SK-N-SH (cell line): ENCODE measurements around the gene AIFM3. TPM values are rescaled to one million over a fixed set of nuclear protein-coding genes. Genes with fewer than 3 reads are reported as not detected.

Experiments used
- CTCF ChIA-PET: fragments of 300-600, 350-600 bp; formaldehyde crosslinking; extraction: SDS; loops from one replicate; lab custom pipeline; 2021; lab: Yijun Ruan, JAX
- POLR2A ChIA-PET: fragments of 350-600 bp; sonication (Branson Sonifier 250); formaldehyde crosslinking; extraction: SDS; loops from one replicate; lab custom pipeline; 2020; ENCODE audit warnings: antibody characterized with exemption, inconsistent platforms; lab: Yijun Ruan, JAX
- DNase-seq: peaks from one replicate; pipeline ENCODE4 v3.0.0; 2012
- H2AFZ ChIP-seq: fragments of 200-600 bp; sonication (generic); 2 replicates; pipeline ENCODE4 v1.8.1; 2016; ENCODE audit warnings: antibody characterized with exemption, mild to moderate bottlenecking, low read depth
- H3F3A ChIP-seq: fragments of 200-600 bp; sonication (generic); replicated peaks from 2 replicates; pipeline ENCODE3; 2016; ENCODE audit warnings: antibody characterized with exemption, mild to moderate bottlenecking; ENCODE audit not compliant: insufficient read depth
- H3K27ac ChIP-seq, 2 experiments: fragments of 200-500 bp in 1 of 2; fragments of 200-600 bp in 1 of 2; sonication (Bioruptor generic) in 1 of 2; sonication (generic), shearing (Covaris generic) in 1 of 2; 2 replicates each; pipeline versions ENCODE4 v1.5.1 to v1.6.1; 2014 to 2016; ENCODE audit warnings: low read depth in 2 of 2, inconsistent platforms in 1 of 2, low read length in 1 of 2, mild to moderate bottlenecking in 1 of 2, mixed read lengths in 1 of 2
- H3K27me3 ChIP-seq: fragments of 200-600 bp; sonication (generic), shearing (Covaris generic); 2 replicates; pipeline ENCODE4 v1.6.1; 2016; ENCODE audit warnings: mixed run types; ENCODE audit not compliant: insufficient read depth
- H3K36me3 ChIP-seq, 2 experiments: fragments of 200-500 bp in 1 of 2; fragments of 200-600 bp in 1 of 2; sonication (Bioruptor generic) in 1 of 2; sonication (generic) in 1 of 2; replicated peaks in 1 of 2; 2 replicates each; pipeline versions ENCODE3 to v1.5.1; 2014 to 2016; ENCODE audit warnings: low read length in 1 of 2, mild to moderate bottlenecking in 1 of 2; ENCODE audit not compliant: insufficient read depth in 2 of 2, control insufficient read depth in 1 of 2
- H3K4me1 ChIP-seq, 2 experiments: fragments of 200-500 bp in 1 of 2; fragments of 200-600 bp in 1 of 2; sonication (Bioruptor generic) in 1 of 2; sonication (generic), shearing (Covaris generic) in 1 of 2; 2 replicates each; pipeline versions ENCODE4 v1.5.1 to v1.6.1; 2014 to 2016; ENCODE audit warnings: low read depth in 1 of 2, low read length in 1 of 2, mixed run types in 1 of 2; ENCODE audit not compliant: insufficient read depth in 2 of 2, control insufficient read depth in 1 of 2
- H3K4me2 ChIP-seq: fragments of 200-600 bp; sonication (generic), shearing (Covaris generic); 2 replicates; pipeline ENCODE4 v1.6.1; 2017; ENCODE audit warnings: mixed run types
- H3K4me3 ChIP-seq, 2 experiments: fragments of 200-500 bp in 1 of 2; fragments of 200-600 bp in 1 of 2; sonication (Bioruptor generic) in 1 of 2; sonication (generic), shearing (Covaris generic) in 1 of 2; 2 replicates each; pipeline versions ENCODE4 v1.5.1 to v1.8.1; 2014 to 2016; ENCODE audit warnings: low read depth in 2 of 2, inconsistent platforms in 1 of 2, low read length in 1 of 2, mild to moderate bottlenecking in 1 of 2, mixed read lengths in 1 of 2, moderate library complexity in 1 of 2
- H3K79me2 ChIP-seq: fragments of 200-600 bp; sonication (generic); 2 replicates; pipeline ENCODE4 v1.8.1; 2017; ENCODE audit warnings: mild to moderate bottlenecking; ENCODE audit not compliant: insufficient read depth
- H3K9ac ChIP-seq: fragments of 200-600 bp; sonication (generic); 2 replicates; pipeline ENCODE4 v1.6.1; 2017; ENCODE audit warnings: mixed run types
- H3K9me2 ChIP-seq: fragments of 200-600 bp; sonication (generic); 2 replicates; pipeline ENCODE4 v1.6.1; 2017; ENCODE audit warnings: mixed run types
- H3K9me3 ChIP-seq: fragments of 200-600 bp; sonication (generic); 2 replicates; pipeline ENCODE4 v1.6.1; 2017; ENCODE audit warnings: mixed run types, mild to moderate bottlenecking, moderate library complexity
- H4K20me1 ChIP-seq: fragments of 200-600 bp; sonication (generic); 2 replicates; pipeline ENCODE4 v1.6.1; 2017; ENCODE audit warnings: mild to moderate bottlenecking, mixed run types; ENCODE audit not compliant: insufficient read depth
- CHD2 ChIP-seq: fragments of 150-350 bp; IDR thresholded peaks from 2 replicates; pipeline ENCODE4 v1.6.1; 2018; ENCODE audit warnings: low read length; ENCODE audit not compliant: partially characterized antibody
- EZH2phosphoT487 ChIP-seq: fragments of 200-600 bp; sonication (generic); IDR thresholded peaks from 2 replicates; pipeline ENCODE4 v1.6.1; 2017; ENCODE audit warnings: low read depth, mixed run types, mild to moderate bottlenecking, antibody characterized with exemption, moderate library complexity, borderline replicate concordance
- FOSL2 ChIP-seq: IDR thresholded peaks from 2 replicates; pipeline ENCODE4 v1.4.0; 2012; ENCODE audit warnings: low read depth, mild to moderate bottlenecking, moderate library complexity, borderline replicate concordance
- FOXJ3 ChIP-seq: sonication (generic); formaldehyde crosslinking; IDR thresholded peaks from 2 replicates; pipeline ENCODE4 v1.5.1; 2020; ENCODE audit warnings: mild to moderate bottlenecking, missing genetic modification reagents
- GATA2 ChIP-seq: sonication (generic); formaldehyde crosslinking; IDR thresholded peaks from 2 replicates; pipeline ENCODE4 v1.5.0; 2020; ENCODE audit warnings: mild to moderate bottlenecking, missing genetic modification reagents
- JUND ChIP-seq: IDR thresholded peaks from 2 replicates; pipeline ENCODE4 v1.4.0; 2012
- NFIC ChIP-seq: IDR thresholded peaks from 2 replicates; pipeline ENCODE4 v1.4.0; 2012; ENCODE audit warnings: borderline replicate concordance
- NRF1 ChIP-seq: IDR thresholded peaks from 2 replicates; pipeline ENCODE4 v1.6.1; 2012; ENCODE audit warnings: low read depth, mild to moderate bottlenecking, low read length
- RCOR1 ChIP-seq: fragments of 150-350 bp; IDR thresholded peaks from 2 replicates; pipeline ENCODE4 v1.6.1; 2017; ENCODE audit warnings: antibody characterized with exemption, low read length
- RFX5 ChIP-seq: IDR thresholded peaks from 2 replicates; pipeline ENCODE4 v1.6.1; 2012; ENCODE audit warnings: mild to moderate bottlenecking, improper control_type of control experiment, low read length
- RXRA ChIP-seq: IDR thresholded peaks from 2 replicates; pipeline ENCODE4 v1.4.0; 2012; ENCODE audit warnings: low read depth, mild to moderate bottlenecking, borderline replicate concordance
- SMC3 ChIP-seq: IDR thresholded peaks from 2 replicates; pipeline ENCODE4 v1.6.1; 2012; ENCODE audit warnings: low read depth, low read length, improper control_type of control experiment
- TAF1 ChIP-seq: IDR thresholded peaks from 2 replicates; pipeline ENCODE4 v1.6.1; 2012; ENCODE audit warnings: low read depth, mild to moderate bottlenecking, low read length, moderate library complexity, borderline replicate concordance
- TCF12 ChIP-seq: IDR thresholded peaks from 2 replicates; pipeline ENCODE4 v1.4.0; 2012
- YY1 ChIP-seq: IDR thresholded peaks from 2 replicates; pipeline ENCODE4 v1.4.0; 2012; ENCODE audit warnings: low read depth, mild to moderate bottlenecking
- WGBS: methylation state at CpG from one replicate; pipeline ENCODE4 v1.1.6; 2017; ENCODE audit warnings: low lambda C conversion rate; 5-methylcytosine and 5-hydroxymethylcytosine counted together
- polyA plus RNA-seq, 3 experiments: library from polyadenylated mRNA; depleted of rRNA; stranded (reverse); fragments of >200 nt; gene quantifications; 2 replicates each; pipeline ENCODE4 v1.2.3, GENCODE V29; 2012
- TF ChIP-seq, protein P1 (sequence below): IDR thresholded peaks from 2 replicates; pipeline ENCODE4 v1.4.0; 2012; ENCODE audit warnings: low read depth
- TF ChIP-seq, protein P2 (sequence below): fragments of 150-350 bp; IDR thresholded peaks from 2 replicates; pipeline ENCODE4 v1.6.1; 2016; ENCODE audit warnings: mild to moderate bottlenecking, low read depth, low read length
- TF ChIP-seq, protein P3 (sequence below): IDR thresholded peaks from 2 replicates; pipeline ENCODE4 v1.4.0; 2012; ENCODE audit warnings: low read depth, borderline replicate concordance
- TF ChIP-seq, protein P4 (sequence below): IDR thresholded peaks from 2 replicates; pipeline ENCODE4 v1.6.1; 2012; ENCODE audit warnings: mild to moderate bottlenecking, low read depth, low read length, moderate library complexity
- TF ChIP-seq, protein P5 (sequence below): IDR thresholded peaks from 2 replicates; pipeline ENCODE4; 2012

AIFM3 gene
- polyA plus RNA-seq, 1 of the 3 experiments (the other 2 are of a cell fraction), result 1.7 TPM

DNA sequence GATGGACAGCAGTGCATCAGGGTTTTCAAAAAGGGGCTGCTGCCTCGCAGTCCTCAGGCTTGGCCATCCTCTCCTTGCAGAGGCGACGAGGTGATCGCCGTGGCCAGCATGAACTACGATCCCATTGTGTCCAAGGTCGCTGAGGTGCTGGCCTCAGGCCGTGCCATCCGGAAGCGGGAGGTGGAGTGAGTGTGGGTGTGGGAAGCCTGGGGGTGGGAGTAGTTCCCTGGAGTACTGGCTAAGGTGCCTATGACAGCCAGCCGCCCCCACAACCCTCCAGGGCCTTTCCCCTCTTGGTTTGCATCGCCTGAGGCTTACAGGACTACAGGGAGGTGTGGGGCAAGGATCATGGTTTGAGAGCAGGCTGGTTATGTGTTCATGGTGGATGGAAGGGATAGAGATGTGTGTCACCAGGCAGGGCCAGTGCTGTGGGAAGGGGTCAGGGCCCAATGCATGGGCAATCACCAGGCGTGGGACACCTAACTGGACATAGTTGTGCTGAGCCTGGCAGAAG lies 12.9 kb downstream of the AIFM3 start (continued):
- no peak for TF ChIP-seq SMC3
- TF ChIP-seq, all 33 proteins: peak for 0

DNA sequence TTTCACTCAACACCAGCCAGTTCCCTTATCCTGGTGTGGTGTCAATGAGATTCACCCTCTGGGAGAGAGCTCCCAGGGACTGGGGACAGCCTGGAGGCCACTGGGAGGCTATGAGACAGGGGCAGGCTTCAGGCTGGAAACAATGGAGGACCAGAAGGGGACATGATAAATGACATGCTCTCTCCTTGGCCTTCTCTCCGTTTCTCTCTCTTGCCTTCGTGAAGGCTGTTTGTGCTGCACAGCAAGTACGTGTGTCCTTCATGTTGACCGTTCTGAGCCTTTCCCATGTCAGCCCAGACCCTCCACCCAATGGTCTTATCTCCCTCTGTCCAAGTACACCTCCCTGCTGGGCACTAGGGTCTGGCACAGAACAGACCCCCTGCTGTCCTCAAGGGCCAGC lies 13.5 kb downstream of the AIFM3 start:
- H3K9me2 ChIP-seq, result no peaks in the 10 kb centered on the region
- DNase-seq, result no peak
- WGBS, result 94% methylated on average over 3 of the region's 4 CpGs
- H3K4me3 ChIP-seq, result no peak overlapping the region
- no peak overlapping the region; a peak in 1 of 4 replicates for H3K27ac ChIP-seq
- TF ChIP-seq TCF12, result no peak
- TF ChIP-seq, protein P1, sequence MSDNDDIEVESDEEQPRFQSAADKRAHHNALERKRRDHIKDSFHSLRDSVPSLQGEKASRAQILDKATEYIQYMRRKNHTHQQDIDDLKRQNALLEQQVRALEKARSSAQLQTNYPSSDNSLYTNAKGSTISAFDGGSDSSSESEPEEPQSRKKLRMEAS, result no peak
- TF ChIP-seq, protein P2, sequence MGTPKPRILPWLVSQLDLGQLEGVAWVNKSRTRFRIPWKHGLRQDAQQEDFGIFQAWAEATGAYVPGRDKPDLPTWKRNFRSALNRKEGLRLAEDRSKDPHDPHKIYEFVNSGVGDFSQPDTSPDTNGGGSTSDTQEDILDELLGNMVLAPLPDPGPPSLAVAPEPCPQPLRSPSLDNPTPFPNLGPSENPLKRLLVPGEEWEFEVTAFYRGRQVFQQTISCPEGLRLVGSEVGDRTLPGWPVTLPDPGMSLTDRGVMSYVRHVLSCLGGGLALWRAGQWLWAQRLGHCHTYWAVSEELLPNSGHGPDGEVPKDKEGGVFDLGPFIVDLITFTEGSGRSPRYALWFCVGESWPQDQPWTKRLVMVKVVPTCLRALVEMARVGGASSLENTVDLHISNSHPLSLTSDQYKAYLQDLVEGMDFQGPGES, result no peak
- TF ChIP-seq GATA2 (CRISPR knock-in tag), result no peak
- no peak for TF ChIP-seq FOXJ3 (CRISPR knock-in tag)
- no peak for TF ChIP-seq TAF1
- no peak for TF ChIP-seq CHD2
- no peak for TF ChIP-seq FOSL2
- TF ChIP-seq, protein P3, sequence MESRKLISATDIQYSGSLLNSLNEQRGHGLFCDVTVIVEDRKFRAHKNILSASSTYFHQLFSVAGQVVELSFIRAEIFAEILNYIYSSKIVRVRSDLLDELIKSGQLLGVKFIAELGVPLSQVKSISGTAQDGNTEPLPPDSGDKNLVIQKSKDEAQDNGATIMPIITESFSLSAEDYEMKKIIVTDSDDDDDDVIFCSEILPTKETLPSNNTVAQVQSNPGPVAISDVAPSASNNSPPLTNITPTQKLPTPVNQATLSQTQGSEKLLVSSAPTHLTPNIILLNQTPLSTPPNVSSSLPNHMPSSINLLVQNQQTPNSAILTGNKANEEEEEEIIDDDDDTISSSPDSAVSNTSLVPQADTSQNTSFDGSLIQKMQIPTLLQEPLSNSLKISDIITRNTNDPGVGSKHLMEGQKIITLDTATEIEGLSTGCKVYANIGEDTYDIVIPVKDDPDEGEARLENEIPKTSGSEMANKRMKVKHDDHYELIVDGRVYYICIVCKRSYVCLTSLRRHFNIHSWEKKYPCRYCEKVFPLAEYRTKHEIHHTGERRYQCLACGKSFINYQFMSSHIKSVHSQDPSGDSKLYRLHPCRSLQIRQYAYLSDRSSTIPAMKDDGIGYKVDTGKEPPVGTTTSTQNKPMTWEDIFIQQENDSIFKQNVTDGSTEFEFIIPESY, result no peak
- TF ChIP-seq, protein P4, sequence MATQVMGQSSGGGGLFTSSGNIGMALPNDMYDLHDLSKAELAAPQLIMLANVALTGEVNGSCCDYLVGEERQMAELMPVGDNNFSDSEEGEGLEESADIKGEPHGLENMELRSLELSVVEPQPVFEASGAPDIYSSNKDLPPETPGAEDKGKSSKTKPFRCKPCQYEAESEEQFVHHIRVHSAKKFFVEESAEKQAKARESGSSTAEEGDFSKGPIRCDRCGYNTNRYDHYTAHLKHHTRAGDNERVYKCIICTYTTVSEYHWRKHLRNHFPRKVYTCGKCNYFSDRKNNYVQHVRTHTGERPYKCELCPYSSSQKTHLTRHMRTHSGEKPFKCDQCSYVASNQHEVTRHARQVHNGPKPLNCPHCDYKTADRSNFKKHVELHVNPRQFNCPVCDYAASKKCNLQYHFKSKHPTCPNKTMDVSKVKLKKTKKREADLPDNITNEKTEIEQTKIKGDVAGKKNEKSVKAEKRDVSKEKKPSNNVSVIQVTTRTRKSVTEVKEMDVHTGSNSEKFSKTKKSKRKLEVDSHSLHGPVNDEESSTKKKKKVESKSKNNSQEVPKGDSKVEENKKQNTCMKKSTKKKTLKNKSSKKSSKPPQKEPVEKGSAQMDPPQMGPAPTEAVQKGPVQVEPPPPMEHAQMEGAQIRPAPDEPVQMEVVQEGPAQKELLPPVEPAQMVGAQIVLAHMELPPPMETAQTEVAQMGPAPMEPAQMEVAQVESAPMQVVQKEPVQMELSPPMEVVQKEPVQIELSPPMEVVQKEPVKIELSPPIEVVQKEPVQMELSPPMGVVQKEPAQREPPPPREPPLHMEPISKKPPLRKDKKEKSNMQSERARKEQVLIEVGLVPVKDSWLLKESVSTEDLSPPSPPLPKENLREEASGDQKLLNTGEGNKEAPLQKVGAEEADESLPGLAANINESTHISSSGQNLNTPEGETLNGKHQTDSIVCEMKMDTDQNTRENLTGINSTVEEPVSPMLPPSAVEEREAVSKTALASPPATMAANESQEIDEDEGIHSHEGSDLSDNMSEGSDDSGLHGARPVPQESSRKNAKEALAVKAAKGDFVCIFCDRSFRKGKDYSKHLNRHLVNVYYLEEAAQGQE, result no peak
- TF ChIP-seq NFIC, result no peak
- TF ChIP-seq RCOR1, result no peak
- TF ChIP-seq YY1, result no peak
- TF ChIP-seq JUND, result no peak
- TF ChIP-seq, protein P5, sequence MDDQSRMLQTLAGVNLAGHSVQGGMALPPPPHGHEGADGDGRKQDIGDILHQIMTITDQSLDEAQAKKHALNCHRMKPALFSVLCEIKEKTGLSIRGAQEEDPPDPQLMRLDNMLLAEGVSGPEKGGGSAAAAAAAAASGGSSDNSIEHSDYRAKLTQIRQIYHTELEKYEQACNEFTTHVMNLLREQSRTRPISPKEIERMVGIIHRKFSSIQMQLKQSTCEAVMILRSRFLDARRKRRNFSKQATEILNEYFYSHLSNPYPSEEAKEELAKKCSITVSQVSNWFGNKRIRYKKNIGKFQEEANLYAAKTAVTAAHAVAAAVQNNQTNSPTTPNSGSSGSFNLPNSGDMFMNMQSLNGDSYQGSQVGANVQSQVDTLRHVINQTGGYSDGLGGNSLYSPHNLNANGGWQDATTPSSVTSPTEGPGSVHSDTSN, result no peak
- no peak for TF ChIP-seq SMC3
- no peak for TF ChIP-seq RFX5
- TF ChIP-seq RXRA, result no peak
- no peak for TF ChIP-seq NRF1
- TF ChIP-seq EZH2phosphoT487, result no peak
- TF ChIP-seq, all 33 proteins: peak for 0
- peaks cover 0 to 6% of the 10 kb centered on the region in 2 experiments for H3K36me3 ChIP-seq
- peaks cover 25% of the 10 kb centered on the region for H3K79me2 ChIP-seq
- POLR2A ChIA-PET, result interaction anchor here (0.9 to 1.8 kb wide), 3 partner anchors 8 to 95 kb away, joined by 3 to 10 read pairs (median 4); partner anchors contain the start of gene THAP7
- CTCF ChIA-PET, result interaction anchor here (1.1 to 3.6 kb wide), 4 partner anchors 10 to 63 kb away, joined by 3 to 12 read pairs (median 6); partner anchors contain the start of genes AIFM3 and CRKL
- no peak overlapping the region for H2AFZ ChIP-seq
- peaks cover 6 to 24% of the 10 kb centered on the region in 2 experiments; a peak in 2 of 4 replicates for H3K4me1 ChIP-seq
- no peaks in the 10 kb centered on the region for H3K27me3 ChIP-seq
- no peaks in the 10 kb centered on the region for H3K9me3 ChIP-seq
- H4K20me1 ChIP-seq, result no peaks in the 10 kb centered on the region
- H3K4me2 ChIP-seq, result no peak overlapping the region
- H3K9ac ChIP-seq, result no peak overlapping the region
- H3F3A ChIP-seq, result no peaks in the 10 kb centered on the region
